Hepatocyte (in vitro differentiated cells): ENCODE results near the gene HTT. TPM values are rescaled to one million over a fixed set of nuclear protein-coding genes. Genes with fewer than 3 reads are reported as not detected.

Experiments
- DNase-seq: peaks from one replicate; pipeline ENCODE4 v3.0.0-alpha.2; 2016; ENCODE audit warnings: low spot score
- H2AFZ ChIP-seq: fragments of 200-600 bp; sonication (generic); 2 replicates; pipeline ENCODE4 v1.6.0; 2016; ENCODE audit warnings: antibody characterized with exemption, mild to moderate bottlenecking
- H3K27ac ChIP-seq: fragments of 200-600 bp; sonication (generic); 2 replicates; pipeline ENCODE4 v1.5.1; 2016; ENCODE audit warnings: mild to moderate bottlenecking
- H3K27me3 ChIP-seq: fragments of 200-600 bp; sonication (generic); 2 replicates; pipeline ENCODE4 v1.6.1; 2016
- H3K36me3 ChIP-seq: fragments of 200-600 bp; sonication (generic); replicated peaks from 2 replicates; pipeline ENCODE4 v1.5.1; 2016; ENCODE audit warnings: low read depth; ENCODE audit not compliant: insufficient read depth
- H3K4me1 ChIP-seq: fragments of 200-600 bp; sonication (generic); 2 replicates; pipeline ENCODE4 v1.5.1; 2016; ENCODE audit warnings: mild to moderate bottlenecking, moderate library complexity; ENCODE audit not compliant: insufficient read depth
- H3K4me2 ChIP-seq: fragments of 200-600 bp; sonication (generic); 2 replicates; pipeline ENCODE4 v1.6.0; 2016
- H3K4me3 ChIP-seq: fragments of 200-600 bp; sonication (generic); 2 replicates; pipeline ENCODE4 v1.5.1; 2016; ENCODE audit warnings: mild to moderate bottlenecking
- H3K79me2 ChIP-seq: fragments of 200-600 bp; sonication (generic); 2 replicates; pipeline ENCODE4 v1.6.0; 2017; ENCODE audit warnings: mild to moderate bottlenecking
- H3K9me2 ChIP-seq: fragments of 200-600 bp; sonication (generic); replicated peaks from 2 replicates; pipeline ENCODE4 v1.6.0; 2017; ENCODE audit warnings: mild to moderate bottlenecking; ENCODE audit not compliant: insufficient read depth
- H3K9me3 ChIP-seq: fragments of 200-600 bp; sonication (generic); 2 replicates; pipeline ENCODE4 v1.5.1; 2016; ENCODE audit warnings: low read depth, mild to moderate bottlenecking
- H4K20me1 ChIP-seq: fragments of 200-600 bp; sonication (generic); 2 replicates; pipeline ENCODE4 v1.6.0; 2016; ENCODE audit warnings: mild to moderate bottlenecking; ENCODE audit not compliant: insufficient read depth, poor library complexity, severe bottlenecking
- EZH2 ChIP-seq: fragments of 200-600 bp; sonication (generic); IDR thresholded peaks from 2 replicates; pipeline ENCODE4 v1.6.1; 2016; ENCODE audit warnings: antibody characterized with exemption, mild to moderate bottlenecking, borderline replicate concordance
- EZH2phosphoT487 ChIP-seq: fragments of 200-600 bp; sonication (generic); IDR thresholded peaks from one replicate; pipeline ENCODE4 v1.6.1; 2018; ENCODE audit warnings: antibody characterized with exemption, mild to moderate bottlenecking, low read depth, moderate library complexity; ENCODE audit not compliant: unreplicated experiment, severe bottlenecking
- WGBS: methylation state at CpG from one replicate; pipeline ENCODE4 v1.1.6; 2016; ENCODE audit warnings: low lambda C conversion rate; ENCODE audit errors: missing lambda C conversion rate; 5-methylcytosine and 5-hydroxymethylcytosine counted together
- polyA plus RNA-seq: library from polyadenylated mRNA; unstranded; fragments of >200 nt; fragmentation: Nextera tagmentation; extraction: Ambion mirVana; gene quantifications from 2 replicates; pipeline ENCODE4 v1.2.1, GENCODE V29; 2016
- total RNA-seq: library from RNA; depleted of rRNA; stranded (reverse); fragments of >200 nt; gene quantifications from 2 replicates; pipeline ENCODE4 v1.2.3, GENCODE V29; 2014
- TF ChIP-seq, protein P1 (sequence below): fragments of 200-600 bp; sonication (generic); IDR thresholded peaks from 2 replicates; pipeline ENCODE4 v1.5.1; 2016; ENCODE audit warnings: antibody characterized with exemption, mild to moderate bottlenecking; ENCODE audit not compliant: poor library complexity

Gene HTT
- total and polyA plus RNA-seq, 2 experiments from 2014 or later: 12.4 to 33.9 TPM

- peaks cover 3% of the 10 kb centered on the region for H3K36me3 ChIP-seq
These were observed 115.0 kb downstream of the HTT start for GRCh38 chr4:3189459-3189858.

DNA sequence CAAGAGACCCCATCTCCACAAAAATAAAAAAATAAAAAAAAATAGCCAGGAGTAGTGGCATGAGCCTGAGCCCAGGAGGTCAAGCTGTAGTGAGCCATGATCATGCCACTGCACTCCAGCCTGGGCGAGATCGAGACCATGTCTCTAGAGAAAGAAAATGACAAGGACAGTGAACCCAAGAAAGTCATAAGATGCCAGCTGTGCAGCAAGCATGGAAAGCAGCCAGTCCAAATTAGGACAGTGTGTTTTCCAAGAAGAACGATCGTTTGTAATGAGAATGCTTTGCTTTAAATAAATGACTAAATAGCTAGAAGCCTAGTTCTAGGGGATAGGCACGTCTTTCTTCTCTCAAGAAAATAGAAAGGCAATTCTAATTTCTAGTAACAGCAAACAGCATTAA is 116.1 kb downstream of the HTT start:
- no peak overlapping the region for H3K27ac ChIP-seq
- DNase-seq: no peak
- no peaks in the 10 kb centered on the region for H3K9me3 ChIP-seq
- no peak overlapping the region for H3K4me3 ChIP-seq
- 98% methylated on average over 5 of the region's 5 CpGs for WGBS
- H3K4me1 ChIP-seq: no peaks in the 10 kb centered on the region
- H3K9me2 ChIP-seq: no peaks in the 10 kb centered on the region
- no peak overlapping the region for H3K4me2 ChIP-seq
- H4K20me1 ChIP-seq: no peaks in the 10 kb centered on the region
- H3K36me3 ChIP-seq: peaks cover 3% of the 10 kb centered on the region
- TF ChIP-seq, protein P1, sequence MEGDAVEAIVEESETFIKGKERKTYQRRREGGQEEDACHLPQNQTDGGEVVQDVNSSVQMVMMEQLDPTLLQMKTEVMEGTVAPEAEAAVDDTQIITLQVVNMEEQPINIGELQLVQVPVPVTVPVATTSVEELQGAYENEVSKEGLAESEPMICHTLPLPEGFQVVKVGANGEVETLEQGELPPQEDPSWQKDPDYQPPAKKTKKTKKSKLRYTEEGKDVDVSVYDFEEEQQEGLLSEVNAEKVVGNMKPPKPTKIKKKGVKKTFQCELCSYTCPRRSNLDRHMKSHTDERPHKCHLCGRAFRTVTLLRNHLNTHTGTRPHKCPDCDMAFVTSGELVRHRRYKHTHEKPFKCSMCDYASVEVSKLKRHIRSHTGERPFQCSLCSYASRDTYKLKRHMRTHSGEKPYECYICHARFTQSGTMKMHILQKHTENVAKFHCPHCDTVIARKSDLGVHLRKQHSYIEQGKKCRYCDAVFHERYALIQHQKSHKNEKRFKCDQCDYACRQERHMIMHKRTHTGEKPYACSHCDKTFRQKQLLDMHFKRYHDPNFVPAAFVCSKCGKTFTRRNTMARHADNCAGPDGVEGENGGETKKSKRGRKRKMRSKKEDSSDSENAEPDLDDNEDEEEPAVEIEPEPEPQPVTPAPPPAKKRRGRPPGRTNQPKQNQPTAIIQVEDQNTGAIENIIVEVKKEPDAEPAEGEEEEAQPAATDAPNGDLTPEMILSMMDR: no peak
- TF ChIP-seq EZH2 (no peak), EZH2phosphoT487 (no peak)
- no peaks in the 10 kb centered on the region for H3K79me2 ChIP-seq
- no peak overlapping the region for H2AFZ ChIP-seq
- no peaks in the 10 kb centered on the region for H3K27me3 ChIP-seq

More at GRCh38 chr4:3189459-3189858, 115.0 kb downstream of the HTT start:
- no peak overlapping the region for H3K4me2 ChIP-seq
- no peaks in the 10 kb centered on the region for H3K27me3 ChIP-seq
- no peaks in the 10 kb centered on the region for H3K9me3 ChIP-seq
- H3K27ac ChIP-seq: no peak overlapping the region
- no peaks in the 10 kb centered on the region for H3K79me2 ChIP-seq
- no peaks in the 10 kb centered on the region for H3K9me2 ChIP-seq
- TF ChIP-seq EZH2 (no peak), EZH2phosphoT487 (no peak)
- TF ChIP-seq, protein P1: no peak
- no peaks in the 10 kb centered on the region for H4K20me1 ChIP-seq
- no peak overlapping the region for H3K4me3 ChIP-seq
- no peaks in the 10 kb centered on the region for H3K4me1 ChIP-seq
- no peak overlapping the region for H2AFZ ChIP-seq
- DNase-seq: no peak

- TF ChIP-seq, protein P1: no peak
- TF ChIP-seq EZH2 (no peak), EZH2phosphoT487 (no peak)
- Histone ChIP-seq H2AFZ (no peak overlapping the region), H3K36me3 (peaks cover 3% of the 10 kb centered on the region), H3K79me2 (no peaks in the 10 kb centered on the region), H3K9me2 (no peaks in the 10 kb centered on the region), H3K27ac (no peak overlapping the region), H3K4me3 (no peak overlapping the region), H3K27me3 (no peaks in the 10 kb centered on the region), H3K9me3 (no peaks in the 10 kb centered on the region), H3K4me1 (no peaks in the 10 kb centered on the region), H3K4me2 (no peak overlapping the region), H4K20me1 (no peaks in the 10 kb centered on the region)
- 98% methylated on average over 4 of the region's 4 CpGs for WGBS
- DNase-seq: no peak
These were observed 117.7 kb downstream of the HTT start for GRCh38 chr4:3192188-3192587.

DNA sequence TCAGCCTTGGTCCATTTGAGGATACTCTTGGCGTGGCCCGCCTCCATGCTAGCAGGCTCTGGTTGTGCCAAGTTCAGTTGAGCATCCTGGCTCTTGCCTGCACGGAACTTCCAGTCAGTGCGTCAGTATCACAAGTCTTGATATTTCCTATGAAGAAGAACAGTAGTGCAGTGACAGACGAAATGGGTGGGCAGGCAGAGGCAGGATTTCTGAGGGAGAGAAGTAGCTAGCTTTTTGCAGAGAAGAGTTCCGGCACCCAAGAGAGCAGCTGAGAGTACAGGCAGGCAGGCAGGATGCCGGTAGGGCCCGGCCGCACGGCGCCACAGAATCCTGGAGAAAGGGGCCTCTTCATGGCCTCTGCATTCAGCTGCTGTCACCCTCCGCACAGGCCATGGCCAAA is 118.3 kb downstream of the HTT start:
- Histone ChIP-seq H3K4me2 (no peak overlapping the region), H3K9me3 (no peaks in the 10 kb centered on the region), H3K4me1 (no peaks in the 10 kb centered on the region), H3K4me3 (no peak overlapping the region), H3K27ac (no peak overlapping the region), H3K79me2 (no peaks in the 10 kb centered on the region), H3K27me3 (no peaks in the 10 kb centered on the region), H3K9me2 (no peaks in the 10 kb centered on the region), H3K36me3 (peaks cover 3% of the 10 kb centered on the region), H4K20me1 (no peaks in the 10 kb centered on the region), H2AFZ (no peak overlapping the region)
- no peak for DNase-seq
- 96% methylated on average over 12 of the region's 12 CpGs for whole genome bisulfite sequencing
- TF ChIP-seq, protein P1: no peak
- TF ChIP-seq EZH2phosphoT487 (no peak), EZH2 (no peak)
